Measurements from ENCODE around the gene CFAP107.

The CFAP107 gene

GRCh38 chr1:12717301-12717838, 28.6 kb upstream of the CFAP107 start:
- Histone ChIP-seq H3K27ac (replicated peaks) (no peak overlapping the region), H3K4me3 (replicated peaks; ENCODE audit: insufficient read depth, low read length) (no peak overlapping the region), H3K27me3 (ENCODE audit: insufficient read depth, poor library complexity, severe bottlenecking) (no peaks in the 10 kb centered on the region)
- no peak for DNase-seq (ENCODE audit: low read depth in 1 of 2, low spot score in 1 of 2)
- no peak for TF ChIP-seq CTCF (IDR thresholded peaks at IDR 0.05; ENCODE audit: insufficient read depth, low read length)
- no peak for TF ChIP-seq GABPA (IDR thresholded peaks at IDR 0.05; ENCODE audit: low read depth)
- no peak for TF ChIP-seq SPI1 (IDR thresholded peaks at IDR 0.05; ENCODE audit: borderline replicate concordance, low read depth)
- no peak for TF ChIP-seq POLR2AphosphoS5 (IDR thresholded peaks at IDR 0.05; ENCODE audit: low read depth)
- TF ChIP-seq REST (IDR thresholded peaks at IDR 0.05; ENCODE audit: insufficient replicate concordance, low read depth), result no peak

GRCh38 chr1:12722626-12723025, 23.4 kb upstream of the CFAP107 start:
- TF ChIP-seq GABPA (IDR thresholded peaks at IDR 0.05; ENCODE audit: low read depth), result no peak
- no peak for TF ChIP-seq POLR2AphosphoS5 (IDR thresholded peaks at IDR 0.05; ENCODE audit: low read depth)
- no peak for TF ChIP-seq REST (IDR thresholded peaks at IDR 0.05; ENCODE audit: insufficient replicate concordance, low read depth)
- no peak for TF ChIP-seq CTCF (IDR thresholded peaks at IDR 0.05; ENCODE audit: insufficient read depth, low read length)
- peaks cover 2% of the 10 kb centered on the region for H3K27me3 ChIP-seq (ENCODE audit: insufficient read depth, poor library complexity, severe bottlenecking)
- no peak overlapping the region for H3K27ac ChIP-seq (replicated peaks)
- no peak overlapping the region for H3K4me3 ChIP-seq (replicated peaks; ENCODE audit: insufficient read depth, low read length)
- DNase-seq (ENCODE audit: low read depth in 1 of 2, low spot score in 1 of 2), result no peak

- TF ChIP-seq GABPA (IDR thresholded peaks at IDR 0.05; ENCODE audit: low read depth) (no peak), CTCF (IDR thresholded peaks at IDR 0.05; ENCODE audit: insufficient read depth, low read length) (no peak), POLR2AphosphoS5 (IDR thresholded peaks at IDR 0.05; ENCODE audit: low read depth) (no peak), SPI1 (IDR thresholded peaks at IDR 0.05; ENCODE audit: borderline replicate concordance, low read depth) (no peak), REST (IDR thresholded peaks at IDR 0.05; ENCODE audit: insufficient replicate concordance, low read depth) (no peak)
- no peak overlapping the region for H3K4me3 ChIP-seq (replicated peaks; ENCODE audit: insufficient read depth, low read length)
- H3K27ac ChIP-seq (replicated peaks), result no peak overlapping the region
- H3K27me3 ChIP-seq (ENCODE audit: insufficient read depth, poor library complexity, severe bottlenecking), result peaks cover under 1% of the 10 kb centered on the region
- DNase-seq (ENCODE audit: low read depth in 1 of 2, low spot score in 1 of 2), result no peak
Measured at GRCh38 chr1:12728391-12728790, 17.6 kb upstream of the CFAP107 start.
